Fibroblast of skin of left biceps (primary cell): ENCODE results near the gene SOX6.
"Not testable (repeated sequence)": the region's sequence is repeated elsewhere in the genome, so short reads cannot be mapped to it uniquely, and the experiment has no call there.

Experiments
- DNase-seq, 2 experiments: peaks; one replicate each; pipeline ENCODE4 v3.0.0-alpha.2; 2013; ENCODE audit warnings: low read depth in 2 of 2

Gene SOX6

DNA sequence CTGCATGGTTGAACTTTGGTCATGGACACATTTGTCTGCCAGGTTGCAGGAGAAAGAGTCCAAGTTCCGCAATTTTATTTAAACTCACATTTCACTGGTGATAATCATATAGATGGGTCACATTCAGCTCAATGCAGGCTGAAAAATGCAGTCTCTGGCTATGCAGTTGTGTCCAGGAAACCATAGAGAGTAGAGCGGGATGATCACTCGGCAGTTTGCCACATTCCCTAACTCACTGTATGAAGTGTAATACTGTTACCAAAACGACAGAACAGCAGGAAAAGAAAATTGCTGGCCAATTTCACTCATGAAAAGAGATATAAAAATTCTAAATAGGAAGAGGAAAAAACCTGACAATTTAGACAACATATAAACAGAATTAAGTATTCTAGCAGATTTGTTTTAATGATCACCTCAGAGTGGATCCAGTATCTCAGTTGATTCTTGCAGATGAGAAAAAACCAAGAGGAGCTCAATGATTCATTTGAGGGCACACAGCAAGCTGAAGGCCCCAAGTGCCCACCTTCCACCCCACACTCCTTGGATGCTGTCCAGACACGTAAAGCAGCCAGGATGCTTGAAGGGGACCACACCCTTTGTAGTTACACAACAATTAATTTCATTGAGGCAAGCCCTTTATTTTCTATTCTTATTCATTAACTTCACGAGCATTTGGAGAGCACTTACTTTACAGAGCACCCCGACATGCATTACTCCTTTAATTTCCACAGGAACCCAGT is 422.3 kb downstream of the SOX6 start:
- DNase-seq, result no peak

GRCh38 chr11:15932417-15932816 is 423.9 kb downstream of the SOX6 start:
- DNase-seq, result no peak

DNA sequence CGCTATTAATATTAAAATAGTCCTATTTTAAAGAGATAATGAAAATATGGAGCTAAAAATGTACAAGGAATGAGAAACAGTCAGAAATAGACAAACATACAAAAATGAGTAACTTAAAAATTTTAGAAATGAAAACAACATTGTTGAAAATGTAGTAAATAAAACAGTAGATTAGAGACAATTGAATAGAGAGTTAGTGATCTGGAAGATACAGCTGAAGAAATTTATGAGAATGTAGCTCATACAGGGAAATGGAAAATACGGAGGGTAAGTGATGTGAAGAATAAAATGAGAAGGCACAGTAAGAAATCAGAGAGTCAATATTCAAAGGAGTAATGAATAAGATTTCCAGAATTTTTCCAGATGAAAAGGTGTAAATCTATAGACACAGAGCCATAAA is 424.8 kb downstream of the SOX6 start:
- no peak for DNase-seq

DNA sequence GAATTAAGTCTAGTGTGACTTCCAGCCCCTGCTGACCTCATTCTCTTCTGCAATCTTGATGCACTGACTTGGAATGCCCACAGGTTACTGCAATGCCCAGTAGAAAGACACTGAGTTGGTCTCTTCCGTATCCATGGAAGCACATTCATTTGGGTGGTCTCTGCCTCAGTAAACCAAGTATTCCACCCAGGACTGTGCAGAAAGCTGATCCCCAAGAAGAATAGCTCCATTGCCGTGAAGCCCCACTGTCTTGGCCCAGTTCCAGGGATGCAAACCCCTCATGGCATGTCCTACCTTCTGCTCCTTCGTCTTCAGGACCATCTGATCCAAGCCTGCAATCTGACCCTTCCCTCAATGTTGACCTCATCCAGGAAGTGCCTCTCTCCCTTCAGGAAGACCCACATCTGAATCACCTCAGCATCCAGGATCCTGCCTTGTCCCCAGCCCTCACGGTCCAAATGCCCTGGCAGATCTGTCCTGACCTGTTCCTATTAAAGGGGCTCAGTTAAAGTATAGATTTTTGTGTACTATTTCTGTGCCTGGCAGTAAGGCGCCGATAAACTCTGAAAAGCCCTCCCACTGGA is 425.8 kb downstream of the SOX6 start:
- DNase-seq, result no peak

DNA sequence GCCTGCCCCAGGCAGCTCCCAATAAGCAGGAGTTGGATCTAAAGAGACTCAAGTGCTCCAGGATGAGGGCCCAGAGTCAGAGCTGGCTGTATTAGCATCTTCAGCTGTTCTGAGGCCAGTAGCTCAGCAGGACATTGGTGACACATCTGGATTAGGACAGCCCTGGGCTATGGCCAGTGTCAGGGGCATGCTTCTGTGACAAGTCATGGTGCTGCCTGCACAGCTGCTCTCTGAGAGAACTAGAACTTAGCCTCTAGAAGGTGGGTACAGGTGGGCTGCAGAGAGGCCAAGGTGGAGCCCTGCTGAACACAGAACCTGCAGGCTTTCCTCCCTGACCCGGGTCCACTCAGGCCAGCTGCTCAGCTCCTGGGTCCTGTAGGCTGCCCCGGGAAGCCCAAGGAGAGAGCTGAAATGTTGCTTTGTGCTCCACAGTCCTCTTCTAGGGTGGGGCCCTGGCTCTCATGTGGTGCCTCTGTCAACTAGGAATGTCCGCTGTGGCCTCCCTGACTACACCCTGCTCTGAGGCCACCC is 426.9 kb downstream of the SOX6 start:
- no peak for DNase-seq

DNA sequence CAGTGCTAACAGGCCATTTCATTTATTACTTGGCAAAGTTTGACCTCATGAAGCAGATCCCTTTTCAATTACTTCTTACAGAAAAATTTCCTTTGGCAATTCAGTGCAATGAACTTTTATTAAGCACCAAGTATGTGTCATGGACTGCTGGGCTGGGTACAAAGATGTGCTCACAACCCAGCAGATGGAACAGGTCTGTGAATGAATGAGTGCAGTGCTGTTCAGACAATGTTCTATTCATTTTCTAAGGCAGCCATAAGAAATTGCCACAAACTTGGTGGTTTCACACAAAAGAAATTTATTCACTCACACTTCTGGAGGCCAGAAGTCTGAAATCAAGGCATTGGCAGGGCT is 428.5 kb downstream of the SOX6 start:
- DNase-seq, result no peak

DNA sequence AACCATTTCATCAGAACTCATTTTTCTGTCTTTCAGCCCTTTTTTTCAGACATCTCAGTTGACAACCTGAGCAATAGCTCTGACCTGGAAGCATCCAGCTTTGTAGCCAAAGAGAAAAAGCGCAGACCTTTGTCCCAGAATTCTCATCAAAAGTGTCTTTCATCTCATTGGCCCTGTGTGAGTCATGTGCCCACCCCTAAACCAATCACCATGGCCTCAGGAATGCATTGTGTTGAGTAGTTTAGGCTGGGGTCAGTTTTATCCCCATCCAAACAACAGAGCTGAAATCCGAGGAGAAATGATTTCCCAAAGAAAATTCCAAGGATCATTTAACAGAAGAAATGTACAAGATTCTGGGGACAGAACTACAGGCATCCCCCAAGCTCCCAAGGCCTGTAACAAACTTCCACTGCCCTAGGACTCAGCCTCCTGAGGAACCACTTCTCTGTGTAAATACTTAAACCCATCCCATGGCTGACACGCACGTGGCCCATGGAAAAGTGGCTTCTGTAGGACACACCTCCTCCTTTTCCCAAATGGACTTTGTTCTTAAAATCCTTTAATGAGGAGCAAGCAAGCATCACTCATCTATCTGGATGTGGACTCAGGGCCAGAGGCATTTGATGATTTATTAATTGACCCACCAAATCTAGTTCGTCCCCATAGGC is 429.0 kb downstream of the SOX6 start:
- DNase-seq, result no peak

GRCh38 chr11:15926071-15926470 is 430.3 kb downstream of the SOX6 start:
- no peak for DNase-seq

DNA sequence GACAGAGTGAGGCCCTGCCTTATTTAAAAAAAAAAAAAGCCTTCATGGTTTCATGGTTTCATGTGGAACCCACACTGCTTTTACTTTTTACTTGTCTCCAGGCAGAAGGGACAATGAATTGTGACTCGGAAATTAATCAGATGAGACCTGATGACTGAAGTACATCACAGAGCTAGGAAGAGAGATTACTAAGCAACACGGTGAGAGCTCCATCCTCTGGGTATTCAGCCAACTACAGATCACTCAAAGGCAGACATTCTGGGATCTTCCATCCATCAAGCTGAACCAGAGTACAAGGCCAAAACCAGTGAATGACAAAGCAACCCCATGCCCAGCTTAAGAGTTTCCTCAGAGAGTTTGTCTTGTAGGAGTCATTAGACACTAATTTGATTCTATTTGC is 433.2 kb downstream of the SOX6 start:
- no peak for DNase-seq

- DNase-seq, result not testable (repeated sequence)
Observed at GRCh38 chr11:15922745-15923144, 433.6 kb downstream of the SOX6 start.

DNA sequence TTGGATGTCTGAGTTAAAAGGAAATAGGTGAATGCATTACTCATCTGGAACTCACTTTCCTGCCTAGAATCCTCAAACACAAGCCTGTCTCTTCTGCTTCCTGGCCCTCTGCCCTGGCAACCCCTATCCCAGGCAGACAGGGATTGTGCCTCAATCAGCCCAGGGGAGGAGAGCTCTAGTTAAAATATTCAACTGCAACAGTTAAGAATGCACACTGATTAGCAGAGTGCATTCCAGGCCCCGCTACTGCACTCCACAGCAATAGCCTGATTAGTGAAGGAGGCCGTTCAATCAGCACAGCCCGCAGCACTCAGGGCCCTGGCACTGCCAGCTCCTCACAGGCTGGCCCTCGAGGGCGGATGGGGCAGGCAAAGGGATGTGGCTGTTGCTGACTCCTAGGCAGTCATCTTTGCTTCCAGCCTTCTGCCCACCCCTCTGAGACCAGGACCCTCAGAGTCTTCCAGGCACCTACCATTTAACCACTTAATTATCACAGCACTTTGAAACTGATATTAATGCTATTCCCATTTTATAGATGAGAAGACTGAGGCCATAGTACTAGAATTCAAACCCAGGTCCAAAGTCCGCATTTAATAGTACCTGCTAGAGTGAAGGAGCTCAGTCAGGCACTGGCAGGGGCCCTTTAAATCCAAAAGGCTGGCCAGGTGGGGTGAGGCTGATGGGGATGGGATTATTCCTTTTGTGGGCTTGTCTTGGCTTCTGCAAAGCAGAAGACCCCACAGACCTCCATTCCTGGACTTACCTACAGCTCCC is 435.3 kb downstream of the SOX6 start:
- no peak for DNase-seq

DNA sequence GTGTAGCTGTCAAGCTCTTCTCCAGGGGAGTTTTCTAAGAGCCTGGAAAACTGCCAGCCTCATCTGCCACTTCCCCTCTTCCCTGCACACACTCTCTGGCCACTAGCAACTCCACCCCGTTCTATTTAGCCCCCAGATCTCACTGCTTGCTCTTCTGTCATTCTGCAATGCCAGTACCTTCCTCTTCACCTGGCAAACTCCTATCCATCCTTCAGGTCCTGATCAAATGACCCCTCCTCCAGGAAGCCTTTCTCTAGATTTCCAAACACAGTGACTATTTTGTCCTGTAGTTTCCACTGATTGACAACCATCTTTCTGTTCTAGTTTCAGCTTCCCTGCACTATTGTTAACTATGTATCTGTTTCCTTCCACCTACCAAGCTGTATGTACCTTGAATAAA is 437.7 kb downstream of the SOX6 start:
- DNase-seq, result no peak

DNA sequence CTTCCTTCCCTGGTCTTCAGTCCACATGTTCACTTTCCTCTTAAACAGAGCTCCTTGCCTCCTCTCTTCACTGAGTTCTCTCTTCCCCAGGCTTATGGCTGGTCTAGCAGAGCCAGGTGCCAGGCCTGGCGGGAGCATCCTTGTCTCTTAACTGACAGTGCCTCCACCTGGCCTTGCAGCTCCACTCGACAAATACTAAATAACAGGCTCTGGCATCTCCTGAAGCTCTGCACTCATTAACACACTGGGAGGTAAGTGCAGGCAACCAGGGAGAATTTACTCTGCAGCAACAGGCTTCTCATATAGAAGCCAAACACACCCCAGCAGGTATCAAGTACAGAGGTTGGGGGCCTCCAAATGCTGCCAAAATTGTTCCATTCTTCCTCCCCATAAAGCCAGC is 438.1 kb downstream of the SOX6 start:
- no peak for DNase-seq
